H1 (cell line): ENCODE data around the gene ADIPOR2. TPM values are rescaled to one million over a fixed set of nuclear protein-coding genes. Genes with fewer than 3 reads are reported as not detected.
A peak's percentile ranks its signal among the peaks of the same experiment; 100 is the strongest.

Experiments used
- CTCF ChIA-PET: fragments of 300-600 bp; sonication (Branson Sonifier 250); formaldehyde crosslinking; loops from one replicate; lab custom pipeline; 2021; ENCODE audit not compliant: partially characterized antibody; lab: Charles Lee
- POLR2A ChIA-PET: fragments of 300-600 bp; sonication (Branson Sonifier 250); formaldehyde crosslinking; loops from one replicate; lab custom pipeline; 2021; ENCODE audit warnings: inconsistent platforms; ENCODE audit not compliant: partially characterized antibody; lab: Charles Lee
- DNase-seq, 2 experiments: peaks; one replicate each; pipeline versions ENCODE4 v3.0.0 to v3.0.0-alpha.2; 2010 to 2022; ENCODE audit warnings: low spot score in 2 of 2, low read depth in 1 of 2, mixed read lengths in 1 of 2
- FAIRE-seq: peaks from 2 replicates; lab custom pipeline; 2011; peaks lifted over from hg19 to GRCh38; lab: Jason Lieb, UNC
- H2AFZ ChIP-seq: 2 replicates; pipeline ENCODE4 v1.8.1; 2012; ENCODE audit warnings: low read length, inconsistent platforms
- H2AK5ac ChIP-seq: 2 replicates; pipeline ENCODE4 v1.6.1; 2013; ENCODE audit warnings: low read depth, low read length
- H2BK120ac ChIP-seq: replicated peaks from 2 replicates; pipeline ENCODE3; 2013; ENCODE audit warnings: low read depth, low read length, inconsistent platforms
- H2BK12ac ChIP-seq: 2 replicates; pipeline ENCODE4 v1.6.1; 2013; ENCODE audit warnings: low read depth, low read length
- H2BK15ac ChIP-seq: 2 replicates; pipeline ENCODE4 v1.6.1; 2013; ENCODE audit warnings: low read length
- H2BK20ac ChIP-seq: 2 replicates; pipeline ENCODE4 v1.6.1; 2013; ENCODE audit warnings: low read length
- H2BK5ac ChIP-seq: 2 replicates; pipeline ENCODE4 v1.6.1; 2013; ENCODE audit warnings: low read depth, low read length
- H3K14ac ChIP-seq: 2 replicates; pipeline ENCODE4 v1.6.1; 2013; ENCODE audit warnings: inconsistent platforms; ENCODE audit not compliant: insufficient read length
- H3K18ac ChIP-seq: 2 replicates; pipeline ENCODE4 v1.6.1; 2013; ENCODE audit warnings: low read length; ENCODE audit errors: extremely low read depth
- H3K23ac ChIP-seq: 2 replicates; pipeline ENCODE4 v1.6.1; 2013; ENCODE audit warnings: inconsistent platforms; ENCODE audit not compliant: insufficient read length
- H3K23me2 ChIP-seq: 2 replicates; pipeline ENCODE4 v1.6.1; 2013; ENCODE audit warnings: low read depth, low read length
- H3K27ac ChIP-seq: 2 replicates; pipeline ENCODE4 v1.6.1; 2011; ENCODE audit warnings: low read depth, low read length, inconsistent platforms
- H3K27me3 ChIP-seq, 4 experiments: replicated peaks in 1 of 4; 1 replicate in 1 of 4; 2 replicates in 3 of 4; pipeline versions ENCODE4 v1.6.1 to v1.8.1; 2011 to 2013; ENCODE audit warnings: low read length in 3 of 4, mild to moderate bottlenecking in 3 of 4, inconsistent platforms in 2 of 4, mixed read lengths in 2 of 4, moderate library complexity in 1 of 4; ENCODE audit not compliant: control insufficient read depth in 3 of 4, insufficient read depth in 3 of 4; ENCODE audit errors: extremely low read depth in 1 of 4
- H3K36me3 ChIP-seq, 4 experiments: 2 replicates each; pipeline versions ENCODE4 v1.6.1 to v1.8.1; 2011 to 2013; ENCODE audit warnings: mild to moderate bottlenecking in 4 of 4, low read length in 3 of 4, moderate library complexity in 2 of 4, control low read depth in 1 of 4, inconsistent platforms in 1 of 4; ENCODE audit not compliant: insufficient read depth in 4 of 4, control insufficient read depth in 2 of 4
- H3K4ac ChIP-seq: replicated peaks from 2 replicates; pipeline ENCODE3; 2013; ENCODE audit warnings: low read length, low read depth, mixed read lengths, inconsistent platforms; ENCODE audit not compliant: insufficient read length
- H3K4me1 ChIP-seq, 4 experiments: replicated peaks in 1 of 4; 1 replicate in 1 of 4; 2 replicates in 3 of 4; pipeline versions ENCODE4 v1.6.1 to v1.8.1; 2011 to 2013; ENCODE audit warnings: low read length in 3 of 4, inconsistent platforms in 2 of 4, mixed read lengths in 1 of 4; ENCODE audit not compliant: insufficient read depth in 4 of 4, control insufficient read depth in 3 of 4
- H3K4me2 ChIP-seq, 2 experiments: 2 replicates each; pipeline versions ENCODE4 v1.6.1 to v1.8.1; 2011 to 2013; ENCODE audit warnings: low read depth in 2 of 2, low read length in 2 of 2, control low read depth in 1 of 2, inconsistent platforms in 1 of 2, mild to moderate bottlenecking in 1 of 2; ENCODE audit not compliant: insufficient read depth in 1 of 2
- H3K4me3 ChIP-seq, 4 experiments: fragments of 200-600, 300-600 bp in 1 of 4; sonication (generic), shearing (Covaris generic), sonication (Bioruptor Twin) in 1 of 4; 2 replicates each; pipeline versions ENCODE4 v1.5.1 to v1.8.1; 2011 to 2016; ENCODE audit warnings: low read length in 4 of 4, low read depth in 3 of 4, control low read depth in 2 of 4, inconsistent platforms in 2 of 4, mild to moderate bottlenecking in 2 of 4, mixed read lengths in 1 of 4, moderate library complexity in 1 of 4; ENCODE audit not compliant: insufficient read depth in 2 of 4; ENCODE audit errors: extremely low read depth in 1 of 4
- H3K56ac ChIP-seq: replicated peaks from 2 replicates; pipeline ENCODE3; 2013; ENCODE audit warnings: low read depth, mild to moderate bottlenecking, mixed read lengths, low read length, inconsistent platforms; ENCODE audit not compliant: insufficient read length
- H3K79me1 ChIP-seq: 2 replicates; pipeline ENCODE4 v1.6.1; 2013; ENCODE audit warnings: low read depth, low read length, control low read depth
- H3K79me2 ChIP-seq, 2 experiments: 2 replicates each; pipeline versions ENCODE4 v1.6.1 to v1.8.1; 2012 to 2013; ENCODE audit warnings: low read length in 2 of 2, mild to moderate bottlenecking in 2 of 2, inconsistent platforms in 1 of 2; ENCODE audit not compliant: insufficient read depth in 2 of 2, control insufficient read depth in 1 of 2
- H3K9ac ChIP-seq, 4 experiments: replicated peaks in 1 of 4; 1 replicate in 1 of 4; 2 replicates in 3 of 4; pipeline versions ENCODE4 v1.6.1 to v1.8.1; 2011 to 2013; ENCODE audit warnings: low read depth in 3 of 4, low read length in 3 of 4, control low read depth in 2 of 4, mild to moderate bottlenecking in 2 of 4, moderate library complexity in 2 of 4, inconsistent platforms in 1 of 4; ENCODE audit errors: extremely low read depth in 1 of 4
- H3K9me3 ChIP-seq, 2 experiments: 2 replicates each; pipeline versions ENCODE4 v1.6.1 to v1.8.1; 2012 to 2013; ENCODE audit warnings: mild to moderate bottlenecking in 2 of 2, moderate library complexity in 2 of 2, control low read depth in 1 of 2, inconsistent platforms in 1 of 2, low read depth in 1 of 2, low read length in 1 of 2, mixed read lengths in 1 of 2; ENCODE audit not compliant: insufficient read depth in 2 of 2
- H4K20me1 ChIP-seq, 2 experiments: replicated peaks in 1 of 2; 2 replicates each; pipeline versions ENCODE3 to v1.8.1; 2011 to 2013; ENCODE audit warnings: inconsistent platforms in 2 of 2, low read length in 2 of 2, mild to moderate bottlenecking in 1 of 2; ENCODE audit not compliant: insufficient read depth in 2 of 2, control insufficient read depth in 1 of 2
- H4K5ac ChIP-seq: 2 replicates; pipeline ENCODE4 v1.6.1; 2013; ENCODE audit warnings: low read length, low read depth, mixed read lengths, inconsistent platforms; ENCODE audit not compliant: insufficient read length
- H4K8ac ChIP-seq: 2 replicates; pipeline ENCODE4 v1.8.0; 2013; ENCODE audit warnings: mild to moderate bottlenecking, moderate library complexity, low read length, inconsistent platforms; ENCODE audit not compliant: insufficient read depth; ENCODE audit errors: extremely low read depth
- H4K91ac ChIP-seq: replicated peaks from 2 replicates; pipeline ENCODE3; 2013; ENCODE audit warnings: low read length, mixed read lengths, inconsistent platforms; ENCODE audit not compliant: insufficient read length
- BCL11A ChIP-seq, 2 experiments: IDR thresholded peaks; one replicate each; pipeline ENCODE4 v1.6.1; 2011; ENCODE audit warnings: low read depth in 2 of 2, low read length in 2 of 2, mild to moderate bottlenecking in 2 of 2
- BRCA1 ChIP-seq: IDR thresholded peaks from 2 replicates; pipeline ENCODE4 v1.6.1; 2012; ENCODE audit warnings: low read depth, low read length, improper control_type of control experiment
- CHD2 ChIP-seq: IDR thresholded peaks from 2 replicates; pipeline ENCODE4 v1.6.1; 2012; ENCODE audit warnings: low read length, improper control_type of control experiment
- CREB1 ChIP-seq: IDR thresholded peaks from 2 replicates; pipeline ENCODE4 v1.6.1; 2012; ENCODE audit warnings: inconsistent platforms
- EGR1 ChIP-seq: IDR thresholded peaks from 2 replicates; pipeline ENCODE4 v1.6.1; 2011; ENCODE audit warnings: low read depth, low read length, borderline replicate concordance
- FOSL1 ChIP-seq: IDR thresholded peaks from 2 replicates; pipeline ENCODE4 v1.6.1; 2011; ENCODE audit warnings: mild to moderate bottlenecking, low read depth, low read length, moderate library complexity; ENCODE audit not compliant: insufficient read depth
- GTF2F1 ChIP-seq: IDR thresholded peaks from 2 replicates; pipeline ENCODE4 v1.6.1; 2012; ENCODE audit warnings: low read depth, low read length, improper control_type of control experiment, borderline replicate concordance
- HDAC2 ChIP-seq, 2 experiments: fragments of 300-600 bp in 1 of 2; sonication (generic) in 1 of 2; IDR thresholded peaks; 2 replicates each; pipeline ENCODE4 v1.6.1; 2011 to 2012; ENCODE audit warnings: low read depth in 2 of 2, low read length in 2 of 2, mild to moderate bottlenecking in 2 of 2, moderate library complexity in 2 of 2, borderline replicate concordance in 1 of 2, inconsistent platforms in 1 of 2
- HDAC6 ChIP-seq: IDR thresholded peaks from one replicate; pipeline ENCODE4 v1.7.1; 2012; ENCODE audit warnings: low read depth, mild to moderate bottlenecking, inconsistent platforms, low read length, moderate library complexity
- KDM1A ChIP-seq: fragments of 200-600, 300-600 bp; sonication (generic); IDR thresholded peaks from 2 replicates; pipeline ENCODE4 v1.7.1; 2016; ENCODE audit warnings: mild to moderate bottlenecking, low read length, borderline replicate concordance
- SAP30 ChIP-seq: fragments of 300-600 bp; sonication (generic); IDR thresholded peaks from 2 replicates; pipeline ENCODE4 v1.7.1; 2012; ENCODE audit warnings: low read length, moderate library complexity, mild to moderate bottlenecking, inconsistent platforms; ENCODE audit not compliant: insufficient read depth, insufficient replicate concordance
- SP2 ChIP-seq: IDR thresholded peaks from 2 replicates; pipeline ENCODE4 v1.6.1; 2012; ENCODE audit warnings: mild to moderate bottlenecking, low read length, inconsistent platforms
- TAF1 ChIP-seq: IDR thresholded peaks from 2 replicates; pipeline ENCODE4 v1.6.1; 2011; ENCODE audit warnings: mild to moderate bottlenecking, low read depth, low read length
- WGBS, 2 experiments: shearing (Covaris generic) in 1 of 2; methylation state at CpG; one replicate each; pipeline versions ENCODE4 v1.1.6 to v1.1.7; 2013 to 2015; ENCODE audit warnings: low lambda C conversion rate in 2 of 2, mixed read lengths in 2 of 2, inconsistent platforms in 1 of 2, low coverage in 1 of 2, missing lambda C conversion rate in 1 of 2; ENCODE audit not compliant: insufficient replicate concordance in 2 of 2, insufficient coverage in 1 of 2, insufficient read length in 1 of 2; ENCODE audit errors: extremely low coverage in 1 of 2, missing lambda C conversion rate in 1 of 2; 5-methylcytosine and 5-hydroxymethylcytosine counted together
- polyA plus RNA-seq, 7 experiments: library from polyadenylated mRNA; depleted of rRNA in 3 of 7; stranded (reverse) in 5 of 7; unstranded in 2 of 7; fragments of >200 nt in 5 of 7; fragments of 200-250 nt in 2 of 7; gene quantifications; 1 replicate in 5 of 7; 2 replicates in 1 of 7; 4 replicates in 1 of 7; pipeline versions ENCODE4 v1.2.1 to v1.2.3, GENCODE V29; 2011 to 2013; ENCODE audit warnings: missing spikeins in 2 of 7, mixed read lengths in 2 of 7
- total RNA-seq: library from RNA; stranded (reverse); fragmentation: NEBNext Ultra II Directional; extraction: Animal tissue kit (Norgen Biotek cat#: 25700); gene quantifications from 2 replicates; pipeline ENCODE4 v1.2.1, GENCODE V29; 2021
- TF ChIP-seq, protein P1 (sequence below): IDR thresholded peaks from 2 replicates; pipeline ENCODE4 v1.6.1; 2012; ENCODE audit warnings: inconsistent platforms

The ADIPOR2 gene
- total and polyA plus RNA-seq, 2 of the 8 experiments (the other 6 are each of a cell fraction or from before 2014, with no cell fraction given): 17.5 to 50.8 TPM

GRCh38 chr12:1830401-1830845 is 139.6 kb downstream of the ADIPOR2 start:
- no peak overlapping the region for H2BK20ac ChIP-seq
- H3K23ac ChIP-seq: no peak overlapping the region
- DNase-seq (no peak), FAIRE-seq (no peak)
- H3K4ac ChIP-seq: no peak overlapping the region
- H3K23me2 ChIP-seq: peaks cover 3% of the 10 kb centered on the region; the same call in 1 of the 2 replicates
- ChIA-PET CTCF (interaction anchor here (0.6 to 3.9 kb wide), 6 partner anchors 9 to 296 kb away, joined by 3 to 20 read pairs (median 3); no protein-coding TSS in a partner anchor), POLR2A (no interaction called here)
- H3K79me2 ChIP-seq: no peaks in the 10 kb centered on the region
- no peak overlapping the region for H3K18ac ChIP-seq
- H2BK5ac ChIP-seq: no peak overlapping the region
- no peak overlapping the region for H2AFZ ChIP-seq
- peaks cover 0 to 5% (median 2%) of the 10 kb centered on the region in 4 experiments; a peak in 3 of 7 replicates for H3K27me3 ChIP-seq
- H3K36me3 ChIP-seq: no peaks in the 10 kb centered on the region
- no peak overlapping the region for H2AK5ac ChIP-seq
- H4K20me1 ChIP-seq: peaks cover 0 to 4% of the 10 kb centered on the region in 2 experiments
- no peaks in the 10 kb centered on the region for H3K9me3 ChIP-seq
- H3K4me2 ChIP-seq: peak overlapping the region; percentile 49 to 73; a peak in 3 of 4 replicates
- H3K14ac ChIP-seq: no peak overlapping the region
- no peak overlapping the region for H3K27ac ChIP-seq
- no peak overlapping the region for H2BK15ac ChIP-seq
- H4K5ac ChIP-seq: no peak overlapping the region
- no peak overlapping the region for H3K56ac ChIP-seq
- no peak overlapping the region for H3K9ac ChIP-seq
- 74% methylated on average over 3 of the region's 3 CpGs; no CpG with 5 or more reads in 1 of the 2 experiments for WGBS, 2 experiments
- no peak overlapping the region for H2BK12ac ChIP-seq
- no peak overlapping the region for H4K91ac ChIP-seq
- no peak overlapping the region for H2BK120ac ChIP-seq
- no peaks in the 10 kb centered on the region; the same call in 1 of the 2 replicates for H3K79me1 ChIP-seq
- peaks cover 0 to 8% (median 6%) of the 10 kb centered on the region in 4 experiments; a peak in 5 of 7 replicates for H3K4me1 ChIP-seq
- peak overlapping the region in 1 of 4 experiments; percentile 49; a peak in 2 of 8 replicates for H3K4me3 ChIP-seq
- H4K8ac ChIP-seq: no peak overlapping the region
- TF ChIP-seq, protein P1, sequence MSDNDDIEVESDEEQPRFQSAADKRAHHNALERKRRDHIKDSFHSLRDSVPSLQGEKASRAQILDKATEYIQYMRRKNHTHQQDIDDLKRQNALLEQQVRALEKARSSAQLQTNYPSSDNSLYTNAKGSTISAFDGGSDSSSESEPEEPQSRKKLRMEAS: no peak
- TF ChIP-seq BCL11A (IDR thresholded peaks at IDR 0.05; ENCODE audit: low read depth in 2 of 2, low read length in 2 of 2) (no peak), BRCA1 (no peak), CREB1 (no peak), HDAC2 (IDR thresholded peaks at IDR 0.05; ENCODE audit: borderline replicate concordance in 1 of 2, low read depth in 2 of 2, low read length in 2 of 2) (no peak), SP2 (no peak), FOSL1 (no peak), GTF2F1 (no peak), TAF1 (no peak), SAP30 (no peak), EGR1 (no peak), KDM1A (no peak), HDAC6 (no peak), CHD2 (no peak)
